HepG2 (cell line): ENCODE results near the gene PODN. TPM values are rescaled to one million over a fixed set of nuclear protein-coding genes. Genes with fewer than 3 reads are reported as not detected.

ENCODE experiments used
- CSRNP1 ChIP-seq: sonication (generic); formaldehyde crosslinking; IDR thresholded peaks from 2 replicates; pipeline ENCODE4 v1.8.1; 2023; ENCODE audit warnings: mild to moderate bottlenecking, missing genetic modification reagents
- GATAD2A ChIP-seq: IDR thresholded peaks from 2 replicates; pipeline ENCODE4 v1.6.1; 2016
- HNF4G ChIP-seq, 2 experiments: sonication (generic) in 1 of 2; formaldehyde crosslinking in 1 of 2; IDR thresholded peaks; 2 replicates each; pipeline versions ENCODE4 v1.4.0 to v1.6.1; 2011 to 2020; ENCODE audit warnings: borderline replicate concordance in 2 of 2, low read depth in 2 of 2, mild to moderate bottlenecking in 2 of 2, low read length in 1 of 2, missing genetic modification reagents in 1 of 2, moderate library complexity in 1 of 2
- ISL2 ChIP-seq: sonication (generic); formaldehyde crosslinking; IDR thresholded peaks from 2 replicates; pipeline ENCODE4 v1.5.0; 2020; ENCODE audit warnings: missing genetic modification reagents
- MNT ChIP-seq: fragments of 450-650 bp; IDR thresholded peaks from 2 replicates; pipeline ENCODE4 v1.6.1; 2016
- NCOA2 ChIP-seq: sonication (generic); formaldehyde crosslinking; IDR thresholded peaks from 2 replicates; pipeline ENCODE4 v1.8.0; 2022; ENCODE audit warnings: inconsistent platforms
- NR2C2 ChIP-seq: sonication (generic); formaldehyde crosslinking; IDR thresholded peaks from 2 replicates; pipeline ENCODE4 v1.4.0; 2020; ENCODE audit warnings: missing genetic modification reagents, mild to moderate bottlenecking, moderate library complexity, borderline replicate concordance
- NR2F2 ChIP-seq: IDR thresholded peaks from 2 replicates; pipeline ENCODE4 v1.6.1; 2012; ENCODE audit warnings: low read depth, inconsistent platforms, borderline replicate concordance
- PBX3 ChIP-seq: sonication (generic); formaldehyde crosslinking; IDR thresholded peaks from 2 replicates; pipeline ENCODE4 v1.8.1; 2023; ENCODE audit warnings: missing genetic modification reagents, inconsistent platforms, borderline replicate concordance
- PHF21A ChIP-seq: sonication (generic); formaldehyde crosslinking; IDR thresholded peaks from 2 replicates; pipeline ENCODE4 v1.5.0; 2020; ENCODE audit warnings: mild to moderate bottlenecking, missing genetic modification reagents
- POLR2A ChIP-seq, 2 experiments: IDR thresholded peaks; 2 replicates each; pipeline ENCODE4 v1.6.1; 2011; ENCODE audit warnings: low read depth in 2 of 2, low read length in 2 of 2, mild to moderate bottlenecking in 1 of 2, moderate library complexity in 1 of 2; ENCODE audit not compliant: insufficient read depth in 1 of 2
- SNAPC5 ChIP-seq: sonication (generic); formaldehyde crosslinking; IDR thresholded peaks from 2 replicates; pipeline ENCODE4 v1.8.1; 2023; ENCODE audit warnings: mild to moderate bottlenecking, missing genetic modification reagents, borderline replicate concordance
- TARDBP ChIP-seq: sonication (generic); formaldehyde crosslinking; IDR thresholded peaks from 2 replicates; pipeline ENCODE4 v1.8.0; 2022; ENCODE audit warnings: mild to moderate bottlenecking, missing genetic modification reagents
- TEF ChIP-seq: sonication (generic); formaldehyde crosslinking; IDR thresholded peaks from 2 replicates; pipeline ENCODE4 v1.5.0; 2020; ENCODE audit warnings: missing genetic modification reagents
- TFAP4 ChIP-seq: sonication (generic); IDR thresholded peaks from 2 replicates; pipeline ENCODE4 v1.6.1; 2016; ENCODE audit warnings: low read depth, borderline replicate concordance
- ZKSCAN8 ChIP-seq: IDR thresholded peaks from 2 replicates; pipeline ENCODE4 v1.6.1; 2016; ENCODE audit warnings: borderline replicate concordance, missing genetic modification reagents, missing compliant biosample characterization
- ZNF225 ChIP-seq: sonication (generic); formaldehyde crosslinking; IDR thresholded peaks from 2 replicates; pipeline ENCODE4 v1.4.0; 2020; ENCODE audit warnings: mild to moderate bottlenecking, missing genetic modification reagents
- ZNF430 ChIP-seq: sonication (generic); formaldehyde crosslinking; IDR thresholded peaks from 2 replicates; pipeline ENCODE4 v1.9.0; 2021; ENCODE audit warnings: mild to moderate bottlenecking, missing genetic modification reagents
- ZNF749 ChIP-seq: sonication (generic); formaldehyde crosslinking; IDR thresholded peaks from 2 replicates; pipeline ENCODE4 v1.8.0; 2022; ENCODE audit warnings: mild to moderate bottlenecking, missing genetic modification reagents, moderate library complexity, borderline replicate concordance
- ZSCAN22 ChIP-seq: sonication (generic); formaldehyde crosslinking; IDR thresholded peaks from 2 replicates; pipeline ENCODE4 v1.4.0; 2020; ENCODE audit warnings: mild to moderate bottlenecking, missing genetic modification reagents
- ZSCAN29 ChIP-seq: sonication (generic); formaldehyde crosslinking; conservative IDR thresholded peaks from 2 replicates; pipeline ENCODE4 v1.4.0; 2020; ENCODE audit warnings: mild to moderate bottlenecking, missing genetic modification reagents
- polyA plus RNA-seq, 8 experiments: library from polyadenylated mRNA; depleted of rRNA in 3 of 8; stranded (reverse) in 7 of 8; unstranded in 1 of 8; fragments of >200 nt; fragmentation: Illumina TruSeq in 4 of 8; extraction: Trizol in 4 of 8; gene quantifications; 2 replicates each; pipeline versions ENCODE4 v1.2.1 to v1.2.3, GENCODE V29; 2011 to 2016; ENCODE audit warnings: low read depth in 4 of 8, missing spikeins in 1 of 8, mixed read lengths in 1 of 8; ENCODE audit not compliant: insufficient read depth in 1 of 8
- total RNA-seq, 5 experiments: library from RNA; depleted of rRNA; stranded (reverse); fragments of >200 nt; fragmentation: Illumina TruSeq; extraction: Trizol; gene quantifications; 2 replicates each; pipeline ENCODE4 v1.2.3, GENCODE V29; 2016; ENCODE audit warnings: low read depth in 1 of 5

Gene PODN
- total and polyA plus RNA-seq, 2 of the 13 experiments (the other 11 are each of a cell fraction or from before 2014, with no cell fraction given): 0.13 TPM; not detected in 1

GRCh38 chr1:53130878-53131589 is 69.0 kb downstream of the PODN start (continued):
- peak; percentile 64; the same call in 1 of the 2 replicates for TF ChIP-seq PHF21A (CRISPR knock-in tag)
- no peak for TF ChIP-seq ZNF749
- TF ChIP-seq ZNF225 (CRISPR knock-in tag): no peak
- TF ChIP-seq GATAD2A: peak; percentile 70
- peak; percentile 66; the same call in 1 of the 2 replicates for TF ChIP-seq ZSCAN22 (CRISPR knock-in tag)
- TF ChIP-seq TARDBP (CRISPR knock-in tag): 0 out of 2 replicates have a peak, but pooled peaks have one; percentile 47
- peak; percentile 49; the same call in 1 of the 2 replicates for TF ChIP-seq ZNF430 (CRISPR knock-in tag)
- 0 out of 2 replicates have a peak, but pooled peaks have one; percentile 27 for TF ChIP-seq TFAP4
- no peak for TF ChIP-seq NR2C2 (CRISPR knock-in tag)
- 0 out of 2 replicates have a peak, but pooled peaks have one; percentile 35 for TF ChIP-seq ISL2 (CRISPR knock-in tag)
- no peak for TF ChIP-seq PBX3
- TF ChIP-seq CSRNP1 (CRISPR knock-in tag): 0 out of 2 replicates have a peak, but pooled peaks have one; percentile 20
- no peak for TF ChIP-seq POLR2A (IDR thresholded peaks at IDR 0.05; ENCODE audit: insufficient read depth in 1 of 2, low read depth in 2 of 2, low read length in 2 of 2)
- 0 out of 2 replicates have a peak, but pooled peaks have one; percentile 35 for TF ChIP-seq ZKSCAN8 (CRISPR knock-in tag)
- TF ChIP-seq TEF (CRISPR knock-in tag): no peak
- no peak for TF ChIP-seq MNT
- no peak for TF ChIP-seq HNF4G (IDR thresholded peaks at IDR 0.05; ENCODE audit: borderline replicate concordance, low read depth, low read length)
- 0 out of 2 replicates have a peak, but pooled peaks have one; percentile 17 for TF ChIP-seq HNF4G (CRISPR knock-in tag; IDR thresholded peaks at IDR 0.05; ENCODE audit: borderline replicate concordance, low read depth)
- TF ChIP-seq SNAPC5: peak; percentile 33; the same call in 1 of the 2 replicates
- 0 out of 2 replicates have a peak, but pooled peaks have one; percentile 75 for TF ChIP-seq ZSCAN29 (CRISPR knock-in tag)
- TF ChIP-seq NCOA2 (CRISPR knock-in tag): peak; percentile 45; the same call in 1 of the 2 replicates
- TF ChIP-seq NR2F2: peak; percentile 71; the same call in 1 of the 2 replicates
